Measurements from ENCODE around the gene WNT9A.

WNT9A gene

DNA sequence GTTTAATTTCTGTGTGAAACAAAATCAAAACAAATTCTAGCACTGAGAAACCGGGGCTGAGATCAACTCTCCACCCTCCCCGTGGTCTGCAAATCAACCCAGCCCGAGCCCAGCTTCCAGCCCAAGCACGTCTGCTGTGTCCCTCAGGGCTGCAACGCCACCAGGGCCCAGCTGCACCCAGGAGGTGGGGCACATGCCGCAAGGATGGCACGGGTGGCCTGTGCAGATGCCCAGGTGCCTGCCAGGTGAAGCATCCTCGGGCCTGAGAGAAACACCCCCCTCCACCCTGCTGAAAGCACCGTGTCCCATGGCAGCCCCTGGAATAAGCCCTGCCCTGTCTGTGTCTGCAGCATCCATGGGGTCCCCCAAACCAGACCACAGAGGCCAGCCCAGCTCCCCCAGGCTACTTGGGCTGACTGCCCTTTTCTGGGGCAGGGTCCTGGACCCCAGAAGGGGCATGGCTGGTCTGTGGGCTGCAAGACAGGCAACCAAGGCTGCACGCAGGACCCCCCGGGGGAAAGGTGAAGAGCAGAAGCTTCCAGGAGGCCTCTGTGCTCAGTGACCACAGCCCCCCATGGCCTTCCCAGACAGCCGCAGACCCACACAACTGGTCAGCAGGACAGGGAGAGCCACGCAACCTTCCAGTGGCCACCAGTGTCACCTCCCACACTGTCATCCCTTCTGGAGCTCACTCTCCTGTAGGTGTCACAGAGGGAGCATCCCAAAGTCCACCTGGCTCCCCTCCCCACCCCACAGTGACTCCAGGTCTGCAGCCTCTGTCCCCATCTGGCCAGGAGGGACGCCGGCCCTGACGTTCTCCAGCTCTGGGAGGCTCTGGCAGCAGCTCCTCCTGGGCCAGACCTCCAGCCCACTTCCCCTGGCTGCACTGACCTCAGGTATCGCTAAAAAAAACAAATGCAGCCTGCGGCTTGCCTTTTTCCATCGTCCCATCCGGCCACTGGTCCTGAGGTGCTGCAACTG, 7.7 kb downstream of the WNT9A start:
- no peak for DNase-seq

DNA sequence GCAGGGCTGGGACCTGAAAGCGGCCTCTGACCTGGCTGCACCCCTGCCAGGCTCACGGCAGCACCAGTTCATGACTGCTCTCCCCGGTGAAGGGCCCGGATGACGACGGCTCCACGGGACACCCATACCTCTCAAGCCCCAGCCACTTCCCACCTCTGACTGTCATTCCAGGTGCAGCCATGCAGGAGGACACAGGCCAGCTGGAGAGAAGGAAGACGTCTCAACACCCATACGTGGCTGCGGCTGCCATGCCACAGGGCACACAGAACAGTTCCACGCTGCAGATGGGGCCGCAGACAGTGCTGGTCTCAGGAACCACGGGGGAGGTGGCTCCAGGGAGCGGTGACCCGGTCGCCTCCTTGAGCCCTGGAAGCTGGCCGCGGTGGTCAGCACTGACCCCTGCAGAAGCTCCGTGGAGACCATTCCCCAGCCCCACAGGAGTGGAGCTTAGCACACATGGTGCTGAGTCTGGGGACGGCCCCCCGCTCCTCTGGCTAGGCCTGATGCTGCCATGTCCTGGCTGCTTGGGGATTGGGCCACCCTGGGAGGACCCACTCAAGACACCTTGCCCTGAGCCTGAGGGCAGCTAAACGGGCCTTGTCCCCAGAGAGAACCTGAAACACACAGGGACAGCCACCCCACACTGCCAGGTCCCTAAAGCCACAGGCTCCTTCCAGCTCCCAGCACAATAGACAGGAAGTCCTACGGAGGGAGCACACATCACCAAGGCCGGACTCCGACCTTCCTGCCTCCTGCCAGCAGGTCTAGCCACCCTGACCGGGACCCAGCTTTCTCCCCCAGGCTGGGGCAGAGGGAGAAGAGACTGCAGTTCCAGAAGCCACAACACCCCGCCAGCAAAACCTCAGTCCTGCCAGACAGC, 8.6 kb downstream of the WNT9A start:
- no peak for DNase-seq

DNA sequence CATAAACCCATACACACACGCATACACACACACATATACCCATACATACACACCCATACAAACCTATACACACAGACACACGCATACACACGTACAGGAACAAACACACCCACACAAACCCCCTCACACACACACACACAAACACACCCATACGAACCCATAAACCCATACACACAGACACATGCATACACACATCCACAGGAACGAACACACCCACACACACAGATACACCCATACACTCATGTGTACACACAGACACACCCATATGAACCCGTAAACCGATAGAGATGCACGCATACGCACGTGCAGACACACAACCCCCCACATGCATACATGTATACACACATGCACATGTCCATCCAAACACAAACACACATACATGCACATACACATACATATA, 9.5 kb downstream of the WNT9A start:
- no peak for DNase-seq

DNA sequence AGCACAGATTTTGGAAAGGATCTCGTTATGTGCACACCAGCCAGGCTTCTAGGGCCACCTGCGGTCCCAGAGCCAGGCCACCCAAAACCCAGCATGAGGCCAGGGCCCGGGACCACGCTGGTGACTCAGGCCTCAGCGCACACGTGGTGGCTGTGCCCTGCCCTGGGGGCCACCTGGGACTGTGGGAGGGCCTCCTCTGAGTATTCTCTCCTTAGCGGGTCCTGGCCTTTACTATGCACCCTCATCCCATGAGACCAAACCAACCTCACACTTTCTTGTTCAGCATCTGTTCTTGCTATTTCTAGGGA, 9.9 kb downstream of the WNT9A start:
- no peak for DNase-seq

DNA sequence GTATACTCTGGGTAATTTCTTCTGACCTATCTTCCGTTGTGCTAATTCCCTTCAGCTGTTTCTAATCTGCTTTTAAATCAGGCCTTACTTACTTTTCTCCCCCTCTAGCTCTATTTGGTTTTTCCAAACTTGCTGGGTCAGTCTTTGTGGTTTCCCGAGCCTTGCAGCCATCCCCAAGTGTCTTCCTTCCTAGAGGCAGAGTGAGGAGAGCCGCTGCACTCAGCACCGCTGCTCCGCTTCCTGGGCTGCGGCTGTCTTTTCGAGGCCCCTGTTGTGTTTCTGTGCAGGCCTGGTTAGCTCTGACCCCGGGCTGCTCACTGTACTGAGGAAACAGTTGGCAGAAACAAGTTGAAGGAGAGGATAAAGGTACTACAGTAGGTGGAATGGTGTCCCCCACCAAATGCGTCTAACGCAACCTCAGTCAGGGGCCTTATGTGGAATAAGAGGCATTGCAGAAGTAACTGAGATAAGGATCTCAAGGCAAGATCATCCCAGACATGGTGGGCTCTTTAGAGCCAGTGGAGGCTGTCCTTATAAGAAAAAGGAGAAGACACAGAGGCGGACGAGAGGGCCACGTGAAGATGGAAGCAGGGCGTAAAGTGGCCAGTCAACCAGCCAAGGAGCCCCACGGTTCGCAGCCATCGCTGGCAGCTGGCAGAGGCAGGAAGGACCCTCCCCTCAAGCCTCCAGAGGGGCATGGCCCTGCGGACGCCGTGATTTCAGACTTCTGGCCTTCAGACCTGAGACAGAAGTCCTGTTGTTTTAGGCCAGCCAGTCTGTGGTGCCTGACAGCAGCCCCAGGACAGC, 10.5 kb downstream of the WNT9A start:
- no peak for DNase-seq

DNA sequence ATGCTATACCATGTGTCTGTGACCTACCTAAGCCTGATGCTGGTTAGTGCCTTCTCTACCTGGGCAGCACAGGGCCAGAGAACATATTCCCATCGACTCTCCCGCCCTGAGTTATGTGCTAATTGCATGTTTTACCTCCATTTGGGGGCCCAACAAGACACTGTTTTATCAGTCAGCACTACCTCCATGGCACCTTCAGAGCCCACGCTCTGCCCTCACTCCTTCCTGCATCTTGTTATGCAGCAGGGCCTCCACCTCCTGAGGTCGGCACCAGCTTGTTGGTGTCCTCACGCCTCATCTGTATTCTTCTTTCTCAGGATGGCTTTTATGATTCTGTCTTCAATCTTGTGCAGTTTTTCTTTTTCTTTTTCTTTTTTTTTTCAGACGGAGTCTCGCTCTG, 11.9 kb downstream of the WNT9A start:
- no peak for DNase-seq

DNA sequence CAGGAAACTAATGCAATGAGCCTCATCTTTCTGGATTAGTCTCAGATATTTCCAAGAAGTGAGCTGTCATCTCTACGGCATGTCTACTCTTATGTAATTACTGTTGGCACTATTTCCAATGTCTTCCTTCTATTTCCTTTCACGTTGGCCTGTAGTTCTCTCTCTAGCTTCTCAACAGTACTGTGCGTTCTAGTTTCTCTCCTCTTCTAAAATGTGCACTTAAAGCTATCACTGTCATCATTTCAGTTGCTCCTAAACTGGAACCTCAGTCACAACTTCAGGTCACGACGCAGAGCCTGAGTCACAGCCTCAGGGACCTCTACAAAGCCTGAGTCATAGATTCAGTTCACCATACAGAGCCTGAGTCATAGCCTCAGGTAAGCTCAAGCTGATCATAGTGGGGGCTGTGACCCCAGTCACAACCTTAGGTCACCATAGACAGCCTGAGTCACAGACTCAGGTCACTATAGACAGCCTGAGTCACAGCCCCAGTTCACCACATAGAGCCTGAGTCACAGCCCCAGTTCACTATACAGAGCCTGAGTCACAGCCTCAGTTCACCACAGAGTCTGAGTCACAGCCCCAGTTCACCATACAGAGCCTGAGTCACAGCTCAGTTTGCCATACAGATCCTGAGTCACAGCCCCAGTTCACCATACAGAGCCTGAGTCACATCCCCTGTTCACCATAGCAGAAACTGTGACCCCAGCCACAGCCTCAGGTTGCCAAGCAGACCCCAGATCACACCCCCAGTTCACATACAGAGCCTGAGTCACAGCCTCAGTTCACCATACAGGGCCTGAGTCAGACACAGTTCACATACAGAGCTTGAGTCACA, 13.0 kb downstream of the WNT9A start:
- DNase-seq, result peak; percentile 84

DNA sequence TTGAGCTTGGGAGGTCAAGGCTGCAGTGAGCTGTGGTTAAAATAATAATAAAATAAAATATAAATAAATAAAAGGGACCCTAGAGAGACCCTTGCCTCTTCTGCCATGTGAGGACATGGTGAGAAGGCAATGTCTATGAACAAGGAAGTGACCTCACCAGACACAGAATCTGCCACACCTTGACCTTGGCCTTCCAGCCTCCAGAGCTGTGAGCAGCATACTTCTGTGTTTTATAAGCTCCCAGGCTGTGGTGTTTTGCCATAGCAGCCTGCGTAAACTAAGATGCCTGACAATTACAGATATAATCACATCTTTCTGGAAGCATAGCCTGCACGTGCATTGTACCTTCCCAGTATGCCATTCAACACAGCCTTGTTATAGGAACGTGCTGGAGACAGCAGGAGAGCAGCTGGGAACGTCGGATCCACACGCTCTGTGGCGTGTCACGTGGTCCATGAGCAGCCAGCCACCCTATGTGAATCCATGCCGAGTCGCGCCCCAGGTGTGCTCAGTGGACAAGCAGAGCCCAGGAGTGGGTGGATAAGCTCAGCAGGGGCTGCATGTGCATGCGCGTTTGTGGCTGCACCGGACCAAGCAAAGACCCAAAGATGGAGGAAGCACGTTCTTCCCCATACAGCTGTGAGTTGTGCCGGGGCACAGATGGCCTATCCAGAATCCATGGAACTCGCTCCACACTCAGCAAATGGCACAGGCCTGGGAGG, 17.8 kb downstream of the WNT9A start:
- no peak for DNase-seq

DNA sequence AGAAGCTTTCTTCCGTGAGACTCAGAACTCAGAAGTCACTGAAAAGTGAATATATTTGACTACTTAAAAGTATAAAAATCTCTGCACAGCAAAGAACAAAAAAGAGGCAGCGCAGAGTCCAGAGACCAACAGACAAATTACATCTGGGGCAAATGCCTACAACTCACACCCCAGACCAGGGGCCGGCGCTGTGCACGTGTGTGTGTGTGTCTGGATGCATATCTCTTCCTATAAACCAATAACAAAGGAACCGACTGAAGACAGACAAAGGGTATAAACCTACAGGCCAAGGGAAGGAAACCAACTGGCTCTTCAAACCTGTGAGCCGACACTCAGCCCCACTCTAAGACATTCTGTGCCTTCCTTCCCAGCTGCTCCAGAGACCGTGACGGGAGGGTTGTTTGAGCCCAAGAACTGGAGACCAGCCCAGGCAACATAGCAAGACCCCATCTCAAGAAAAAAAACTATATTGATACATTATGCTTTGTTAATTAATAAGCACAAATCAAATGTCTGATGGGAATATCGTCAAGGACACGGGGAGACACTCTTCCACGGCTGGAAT, 18.8 kb downstream of the WNT9A start:
- no peak for DNase-seq

DNA sequence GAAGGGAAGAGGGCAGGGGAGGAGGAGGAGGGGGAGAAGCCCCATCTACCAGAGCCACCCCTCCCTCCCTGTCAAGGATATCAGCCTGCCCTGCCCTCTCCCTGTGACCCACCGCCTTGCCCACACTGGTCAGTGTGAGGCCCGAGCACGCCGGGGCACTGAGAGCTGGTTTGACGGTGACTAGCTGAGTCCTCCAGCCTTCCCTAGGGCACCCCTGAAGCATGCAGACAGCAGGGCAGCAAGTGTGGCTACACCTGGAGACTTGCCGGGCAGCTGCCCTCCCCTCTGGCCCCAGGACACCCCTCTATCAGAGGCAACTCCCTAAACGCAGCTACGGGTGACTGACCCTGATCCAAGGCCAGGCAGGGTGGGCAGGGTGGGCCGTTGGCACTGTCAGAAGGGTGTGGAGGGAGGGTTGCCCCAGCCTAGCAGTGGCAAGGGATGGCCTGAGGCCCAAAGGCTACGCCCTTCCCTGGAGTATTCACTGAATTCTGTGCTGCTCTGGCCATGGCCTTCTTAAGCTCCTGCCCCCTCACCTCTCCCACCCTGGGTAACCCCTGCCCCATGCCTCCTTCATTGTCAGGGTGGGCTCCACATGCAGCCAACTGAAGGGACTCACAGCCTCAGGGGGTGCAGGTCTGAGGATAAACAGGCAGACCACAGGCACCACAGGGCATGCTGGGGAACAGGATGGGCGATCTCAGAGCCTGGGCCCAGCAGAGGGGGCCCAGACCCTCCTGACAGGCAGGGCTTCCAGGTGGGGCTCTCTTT, 19.6 kb downstream of the WNT9A start:
- no peak for DNase-seq

DNA sequence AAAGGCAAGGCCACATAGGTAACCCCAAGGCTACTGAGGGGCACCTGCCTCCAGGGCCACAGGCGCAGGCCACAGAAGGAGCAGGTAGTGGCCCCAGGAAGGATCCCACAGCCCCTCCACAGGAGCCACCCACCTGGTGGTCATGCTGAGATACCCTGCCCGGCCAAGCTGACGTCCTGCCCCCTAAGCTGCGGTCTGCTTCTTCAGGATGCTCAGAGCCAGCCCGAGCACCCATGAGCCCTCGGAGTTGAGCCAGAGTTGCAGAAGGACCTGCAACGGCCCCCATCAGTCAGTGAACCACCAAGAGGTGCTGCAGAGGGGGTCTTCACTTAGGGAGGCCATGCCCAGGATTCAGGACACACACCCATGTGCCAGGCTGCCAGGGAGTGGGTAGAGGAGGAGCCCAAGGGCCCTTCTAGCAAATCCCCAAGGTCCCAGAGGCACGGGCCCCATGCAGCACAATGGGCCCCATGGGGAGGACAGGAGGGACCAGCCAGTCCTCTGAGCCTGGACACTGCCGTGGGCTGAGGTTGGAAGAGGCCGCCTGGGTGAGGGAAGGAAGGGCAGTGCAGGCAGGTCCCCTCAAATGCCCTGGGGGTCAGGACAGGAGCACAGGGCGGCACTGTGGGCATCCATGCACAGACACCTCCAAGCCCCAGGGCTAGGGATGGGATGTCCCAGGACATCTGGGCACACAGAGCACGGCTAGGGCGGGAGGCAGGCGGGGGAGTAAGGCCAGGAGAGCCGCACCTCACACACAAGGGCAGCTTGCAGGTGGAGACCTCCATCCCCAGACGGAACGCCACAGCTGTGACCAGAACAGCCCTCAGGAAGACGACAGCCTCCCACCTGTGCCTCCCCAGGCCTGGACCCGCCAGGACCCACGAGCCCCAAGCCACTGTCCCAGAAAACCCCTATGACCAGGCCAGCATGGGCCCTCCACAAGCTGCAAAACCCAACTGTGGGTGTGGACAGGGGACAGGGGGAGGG, 20.5 kb downstream of the WNT9A start:
- no peak for DNase-seq

DNA sequence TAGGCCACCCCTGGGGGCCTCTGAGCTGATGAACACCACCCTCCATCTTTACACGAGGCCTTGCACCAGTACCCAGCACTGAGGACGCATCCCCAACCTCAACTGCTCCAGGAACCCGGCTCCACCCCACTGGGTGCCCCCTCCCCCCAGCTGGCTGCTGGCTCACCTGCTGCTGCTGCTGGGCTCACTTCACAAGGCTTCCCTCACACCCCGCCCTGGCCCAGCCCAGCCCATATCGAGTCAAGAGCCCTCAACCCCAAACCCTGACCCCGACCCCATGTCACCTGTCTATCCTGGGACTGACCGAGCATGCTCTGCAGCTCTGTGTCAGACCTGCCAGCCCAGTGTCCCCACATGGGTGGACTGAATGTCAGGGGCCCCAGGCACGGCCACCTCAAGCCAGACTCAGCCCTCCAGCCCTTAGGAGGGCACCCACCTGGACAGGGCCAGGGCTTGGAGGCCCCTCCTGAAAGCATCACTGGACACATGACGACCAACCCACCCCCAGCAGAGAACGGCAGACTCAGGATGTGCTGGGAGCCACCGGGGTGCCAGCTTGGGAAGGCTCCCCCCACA, 21.4 kb downstream of the WNT9A start:
- DNase-seq, result no peak

DNA sequence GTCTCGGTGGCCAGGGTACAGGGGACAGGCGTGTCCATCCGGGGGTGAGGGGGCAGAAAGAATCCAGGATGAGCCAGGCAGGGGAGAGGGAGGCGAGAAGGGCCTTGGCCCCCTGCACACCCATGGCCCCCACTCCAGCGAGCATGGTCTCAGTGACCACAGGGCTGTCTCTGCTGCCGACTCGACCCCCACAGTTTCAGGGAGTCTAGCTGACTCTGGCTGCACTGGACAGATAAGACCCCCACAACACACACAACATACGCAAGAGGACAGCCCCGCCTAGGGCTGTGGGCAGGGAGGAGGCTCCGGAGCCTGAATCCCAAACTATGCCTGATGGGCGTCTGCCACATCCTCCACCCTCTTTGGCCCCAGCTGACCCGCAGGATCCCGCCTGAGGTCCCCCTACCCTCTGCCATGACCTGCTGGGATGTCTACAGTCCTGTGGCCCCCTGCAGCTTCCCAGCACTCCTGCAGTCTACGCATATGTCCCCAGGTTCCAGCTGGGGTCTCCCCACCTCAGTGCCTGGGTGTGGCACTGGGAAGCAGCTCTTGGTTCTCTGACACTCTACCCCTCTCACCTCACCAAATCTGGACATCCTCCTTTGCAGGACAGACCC, 22.0 kb downstream of the WNT9A start:
- no peak for DNase-seq

DNA sequence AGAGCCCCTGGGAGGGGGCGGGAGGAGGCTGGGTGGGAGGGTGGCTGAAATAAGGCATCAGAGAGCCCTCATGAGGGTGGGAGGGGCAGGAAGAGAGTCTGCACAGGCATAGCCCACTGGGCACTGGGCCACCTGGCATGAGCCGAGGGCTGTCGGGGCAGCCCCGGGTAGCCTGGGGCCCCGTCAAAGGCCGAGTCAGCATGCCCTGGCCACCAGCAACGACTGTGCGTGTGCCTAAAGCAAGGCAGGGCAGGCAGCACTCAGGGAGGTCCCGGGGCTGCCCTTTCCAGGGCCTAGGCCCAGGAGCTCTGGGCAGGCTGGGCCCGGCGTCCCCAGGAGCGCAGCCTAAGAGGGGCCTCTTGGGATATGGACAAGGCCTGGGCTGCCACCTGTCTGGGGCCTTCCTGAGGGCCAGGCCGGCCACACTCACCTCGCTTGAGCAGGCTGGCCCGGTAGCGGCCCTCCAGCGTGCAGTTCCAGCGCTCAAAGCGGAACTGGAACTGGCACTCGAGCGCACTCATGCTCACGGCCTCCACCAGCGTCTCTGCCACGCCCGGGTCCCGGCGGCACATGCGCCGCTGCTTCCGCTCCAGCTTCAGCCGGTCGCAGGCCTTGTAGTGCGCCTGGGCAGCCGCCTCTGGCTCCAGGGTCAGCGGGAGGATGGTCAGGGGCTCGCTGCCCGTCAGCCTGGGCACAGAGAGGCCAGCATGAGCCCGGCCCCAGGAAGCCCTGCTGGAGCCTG, 22.7 kb downstream of the WNT9A start:
- DNase-seq, result no peak

DNA sequence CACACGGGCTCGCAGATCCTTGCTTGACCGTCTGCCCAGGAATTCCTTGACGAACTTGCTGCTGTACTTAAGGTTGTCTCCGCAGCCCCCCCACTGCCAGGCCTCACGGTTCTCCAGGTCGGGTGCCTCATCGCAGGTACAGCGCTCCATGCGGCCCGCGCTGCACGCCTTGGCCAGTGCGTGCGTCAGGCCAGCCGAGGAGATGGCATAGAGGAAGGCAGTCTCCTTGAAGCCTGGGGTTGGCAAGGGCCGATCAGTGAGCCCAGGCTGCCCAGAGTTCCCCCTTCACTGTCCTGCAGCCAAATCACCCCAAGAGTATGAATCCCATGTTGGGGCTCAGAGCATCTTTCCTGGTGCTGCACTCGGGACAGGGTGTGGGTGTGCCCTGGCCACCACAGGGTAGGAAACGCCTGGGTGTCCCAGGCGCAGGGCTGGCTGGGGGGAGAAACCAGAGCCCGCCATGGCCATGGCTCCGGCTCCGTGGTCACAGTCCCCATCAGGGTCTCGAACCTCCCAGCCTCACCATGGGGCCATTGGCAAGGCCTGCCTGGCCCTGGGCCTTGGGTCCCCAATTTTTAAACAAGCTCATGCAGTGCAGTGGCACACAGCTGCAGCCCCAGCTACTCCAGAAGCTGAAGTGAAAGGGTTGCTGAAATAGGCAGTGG, 23.4 kb downstream of the WNT9A start:
- DNase-seq, result no peak

DNA sequence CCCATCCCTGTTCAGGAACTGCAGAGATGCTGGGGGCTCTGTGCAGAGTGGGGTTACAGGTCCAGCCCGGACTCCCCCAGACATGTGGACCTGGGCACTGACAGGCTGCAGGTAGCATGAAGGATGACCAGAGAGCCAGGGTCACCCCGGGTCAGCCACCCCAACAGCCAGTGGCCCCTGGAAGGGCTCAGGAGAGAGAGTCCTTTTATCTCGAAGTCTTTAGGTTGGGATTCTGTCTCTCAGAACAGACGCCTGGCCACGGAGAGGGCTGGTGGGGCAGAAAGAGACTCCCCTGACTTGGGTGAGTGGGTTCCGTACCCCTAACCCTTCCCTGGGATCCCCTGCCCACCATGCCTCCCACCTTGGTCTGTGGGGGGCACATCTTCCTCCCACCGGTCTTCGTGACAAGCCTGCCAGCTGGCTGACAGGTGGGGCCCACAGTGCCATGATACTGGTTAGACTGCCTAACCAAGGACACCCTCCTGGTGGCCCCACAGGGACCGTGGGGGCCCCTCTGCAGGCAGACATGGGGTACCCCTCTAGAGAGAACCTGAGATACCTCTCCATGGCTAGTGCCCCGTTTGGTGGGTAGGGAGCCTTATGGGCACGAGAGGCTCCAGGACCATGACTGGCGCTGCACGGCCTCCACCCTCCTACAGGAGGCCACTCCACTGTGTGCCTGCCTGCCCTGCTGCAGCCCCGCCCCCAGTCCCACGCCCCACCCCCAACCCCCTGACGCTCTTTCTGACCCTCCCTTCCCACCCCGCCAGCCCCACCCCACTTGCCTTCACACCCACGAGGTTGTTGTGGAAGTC, 24.2 kb downstream of the WNT9A start:
- no peak for DNase-seq
